Epithelial cell of proximal tubule (primary cell): ENCODE results near the gene FXR2. TPM values are rescaled to one million over a fixed set of nuclear protein-coding genes. Genes with fewer than 3 reads are reported as not detected.
A peak's percentile ranks its signal among the peaks of the same experiment; 100 is the strongest.
"Not testable (repeated sequence)": the region's sequence is repeated elsewhere in the genome, so short reads cannot be mapped to it uniquely, and the experiment has no call there.

Experiments used
- DNase-seq: peaks from one replicate; pipeline ENCODE4 v3.0.0-alpha.2; 2011; ENCODE audit warnings: low read depth
- H3K4me3 ChIP-seq: 2 replicates; pipeline ENCODE4 v1.5.1; 2011; ENCODE audit warnings: low read depth, mild to moderate bottlenecking, low read length
- total RNA-seq: library from RNA; depleted of rRNA; stranded (reverse); fragments of >200 nt; gene quantifications from 2 replicates; pipeline ENCODE4 v1.2.3, GENCODE V29; 2015
- TF ChIP-seq, protein P1 (sequence below): conservative IDR thresholded peaks from 2 replicates; pipeline ENCODE4 v1.5.1; 2012; ENCODE audit warnings: low read depth, mild to moderate bottlenecking, low read length

FXR2 gene
- total RNA-seq, 1 donor from 2014 or later = 49.9 TPM

- TF ChIP-seq, protein P1, sequence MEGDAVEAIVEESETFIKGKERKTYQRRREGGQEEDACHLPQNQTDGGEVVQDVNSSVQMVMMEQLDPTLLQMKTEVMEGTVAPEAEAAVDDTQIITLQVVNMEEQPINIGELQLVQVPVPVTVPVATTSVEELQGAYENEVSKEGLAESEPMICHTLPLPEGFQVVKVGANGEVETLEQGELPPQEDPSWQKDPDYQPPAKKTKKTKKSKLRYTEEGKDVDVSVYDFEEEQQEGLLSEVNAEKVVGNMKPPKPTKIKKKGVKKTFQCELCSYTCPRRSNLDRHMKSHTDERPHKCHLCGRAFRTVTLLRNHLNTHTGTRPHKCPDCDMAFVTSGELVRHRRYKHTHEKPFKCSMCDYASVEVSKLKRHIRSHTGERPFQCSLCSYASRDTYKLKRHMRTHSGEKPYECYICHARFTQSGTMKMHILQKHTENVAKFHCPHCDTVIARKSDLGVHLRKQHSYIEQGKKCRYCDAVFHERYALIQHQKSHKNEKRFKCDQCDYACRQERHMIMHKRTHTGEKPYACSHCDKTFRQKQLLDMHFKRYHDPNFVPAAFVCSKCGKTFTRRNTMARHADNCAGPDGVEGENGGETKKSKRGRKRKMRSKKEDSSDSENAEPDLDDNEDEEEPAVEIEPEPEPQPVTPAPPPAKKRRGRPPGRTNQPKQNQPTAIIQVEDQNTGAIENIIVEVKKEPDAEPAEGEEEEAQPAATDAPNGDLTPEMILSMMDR = no peak
- peak within 1 kb of the TSS; percentile 90 for H3K4me3 ChIP-seq
- peak; percentile 56 for DNase-seq
Observed at GRCh38 chr17:7627250-7628121, 12.8 kb upstream of the FXR2 start, which contains the start of gene SAT2. SAT2 (minus strand) TSS chr17:7627821; CDS start chr17:7627635, 186 bp downstream.

GRCh38 chr17:7626956-7627249, 12.2 kb upstream of the FXR2 start:
- no peak for DNase-seq
- H3K4me3 ChIP-seq = peak overlapping the region; percentile 90
- TF ChIP-seq, protein P1 = no peak

GRCh38 chr17:7626307-7626706, 11.6 kb upstream of the FXR2 start:
- TF ChIP-seq, protein P1 = no peak
- no peak for DNase-seq
- H3K4me3 ChIP-seq = peak overlapping the region; percentile 90

DNA sequence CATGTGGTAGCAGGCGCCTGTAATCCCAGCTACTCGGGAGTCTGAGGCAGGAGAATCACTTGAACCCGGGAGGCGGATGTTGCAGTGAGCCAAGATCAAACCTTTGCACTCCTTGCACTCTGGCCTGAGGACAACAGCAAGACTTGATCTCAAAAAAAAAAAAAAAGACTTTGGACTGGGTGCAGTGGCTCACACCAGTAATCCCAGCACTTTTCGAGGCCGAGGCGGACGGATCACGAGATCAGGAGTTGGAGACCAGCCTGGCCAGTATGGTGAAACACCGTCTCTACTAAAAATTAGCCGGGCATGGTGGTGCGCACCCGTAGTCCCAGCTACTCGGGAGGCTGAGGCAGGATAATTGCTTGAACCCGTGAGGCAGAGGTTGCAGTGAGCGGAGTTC, 11.1 kb upstream of the FXR2 start:
- not testable (repeated sequence) for H3K4me3 ChIP-seq, DNase-seq

DNA sequence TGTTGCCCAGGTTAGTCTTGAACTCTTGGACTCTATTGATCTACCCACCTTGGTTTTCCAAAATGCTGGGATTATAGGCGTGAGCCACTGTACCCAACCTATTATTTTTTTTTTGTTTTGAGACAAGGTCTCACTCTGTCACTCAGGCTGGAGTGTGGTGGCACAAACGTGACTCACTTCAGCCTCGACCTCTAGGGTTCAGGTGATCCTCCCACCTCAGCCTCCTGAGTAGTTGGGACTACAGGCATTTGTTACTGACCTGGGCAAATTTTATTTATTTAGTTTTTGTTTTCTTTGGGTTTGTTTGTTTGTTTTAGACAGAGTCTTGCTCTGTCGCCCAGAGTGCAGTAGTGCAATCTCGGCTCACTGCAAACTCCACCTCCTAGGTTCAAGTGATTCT, 9.0 kb upstream of the FXR2 start:
- TF ChIP-seq, protein P1 = no peak
- no peak for DNase-seq
- no peak overlapping the region for H3K4me3 ChIP-seq

DNA sequence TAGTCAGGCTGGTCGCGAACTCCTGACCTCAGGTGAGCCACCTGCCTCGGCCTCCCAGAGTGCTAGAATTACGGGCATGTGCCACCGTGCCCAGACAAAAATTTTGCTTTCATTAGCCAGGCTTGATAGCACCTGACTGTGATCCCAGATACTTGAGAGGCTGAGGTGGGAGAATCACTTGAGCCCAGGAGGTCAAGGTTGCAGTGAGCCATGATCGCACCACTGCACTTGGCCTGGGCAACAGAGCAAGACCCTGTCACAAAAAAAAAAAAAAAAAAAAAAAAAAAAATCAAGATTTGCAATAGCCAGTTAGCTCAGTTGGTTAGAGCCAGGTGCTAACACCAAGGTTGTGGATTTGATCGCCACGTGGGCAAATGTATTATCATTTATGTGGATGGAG, 6.1 kb upstream of the FXR2 start:
- TF ChIP-seq, protein P1 = no peak
- DNase-seq = no peak
- no peak overlapping the region for H3K4me3 ChIP-seq

DNA sequence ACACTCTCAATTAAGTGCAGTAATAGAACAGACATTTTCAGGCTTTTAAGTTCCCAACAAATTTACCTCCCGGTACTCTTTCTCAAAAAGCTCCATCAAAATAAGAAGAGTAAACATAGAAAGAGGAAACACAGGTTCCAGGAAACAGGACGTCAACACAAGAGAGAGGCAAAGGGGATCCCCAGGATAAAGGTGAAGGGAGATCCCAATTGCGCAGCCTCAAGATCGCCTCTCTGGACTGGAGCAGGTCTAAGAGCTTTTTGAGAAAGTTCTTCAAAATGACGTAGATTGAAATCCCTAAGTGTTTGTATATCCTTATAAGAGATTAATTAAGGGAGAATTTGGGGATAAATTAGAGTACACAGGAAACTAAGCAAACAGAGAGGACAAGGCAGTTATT, 3.9 kb upstream of the FXR2 start:
- TF ChIP-seq, protein P1 = no peak
- H3K4me3 ChIP-seq = no peak overlapping the region
- DNase-seq = no peak
